Gastrocnemius medialis (tissue), 4 donors: ENCODE data around the gene NOP56. TPM values are rescaled to one million over a fixed set of nuclear protein-coding genes. Genes with fewer than 3 reads are reported as not detected.
"Not testable (repeated sequence)": the region's sequence is repeated elsewhere in the genome, so short reads cannot be mapped to it uniquely, and the experiment has no call there.

Experiments
- ATAC-seq, 2 donors: fragments of 150-250 bp; one replicate each; pipeline ENCODE4 v1.9.1; 2016
- DNase-seq, 2 donors: peaks; one replicate each; pipeline ENCODE4 v3.0.0-alpha.2; 2019
- H3K27ac ChIP-seq, 4 donors: fragments of 200-600 bp; sonication (generic); 1 replicate in 1 of 4; 2 replicates in 3 of 4; pipeline ENCODE4 v1.5.1; 2016 to 2018; ENCODE audit warnings: mild to moderate bottlenecking in 2 of 4, moderate library complexity in 1 of 4
- H3K27me3 ChIP-seq, 3 donors: fragments of 200-600 bp; sonication (generic) in 2 of 3; 1 replicate in 1 of 3; 2 replicates in 2 of 3; pipeline versions ENCODE4 v1.5.1 to v1.6.0; 2016 to 2019; ENCODE audit warnings: mild to moderate bottlenecking in 1 of 3, moderate library complexity in 1 of 3
- H3K36me3 ChIP-seq, 2 donors: fragments of 200-600 bp; sonication (generic) in 1 of 2; one replicate each; pipeline ENCODE4 v1.5.1; 2017 to 2018
- H3K4me1 ChIP-seq, 2 donors: fragments of 200-600 bp; sonication (generic) in 1 of 2; one replicate each; pipeline ENCODE4 v1.5.1; 2016 to 2017; ENCODE audit warnings: mild to moderate bottlenecking in 2 of 2
- H3K4me3 ChIP-seq, 4 donors: fragments of 200-600 bp; sonication (generic) in 3 of 4; 1 replicate in 1 of 4; 2 replicates in 3 of 4; pipeline ENCODE4 v1.5.1; 2016 to 2019; ENCODE audit warnings: mild to moderate bottlenecking in 2 of 4
- H3K9me3 ChIP-seq, 3 donors: fragments of 200-600 bp; sonication (generic) in 2 of 3; 1 replicate in 1 of 3; 2 replicates in 2 of 3; pipeline ENCODE4 v1.5.1; 2016 to 2019
- POLR2A ChIP-seq, 2 donors: fragments of 450-650 bp; IDR thresholded peaks; one replicate each; pipeline ENCODE4 v1.6.1; 2017; ENCODE audit warnings: antibody characterized with exemption in 2 of 2, mild to moderate bottlenecking in 2 of 2, moderate library complexity in 2 of 2
- in situ Hi-C, 4 donors: fragments of 200-750 bp; cut with MboI; loops; one replicate each; pipeline versions ENCODE4 v1.15.0 to v1.8.0; 2017; ENCODE audit warnings: low sequenced_read_pairs in 4 of 4
- intact Hi-C: fragments of 100-400 bp; cut with DNase I; formaldehyde crosslinking; loops from one replicate; pipeline ENCODE4 v1.15.1; 2023; ENCODE audit warnings: low total_unique reads
- total RNA-seq, 4 donors: library from RNA; depleted of rRNA; stranded (reverse); fragments of >200 nt; gene quantifications; one replicate each; pipeline versions ENCODE4 v1.1.0 to v1.2.3, GENCODE V29; 2016
- TF ChIP-seq, protein P1 (sequence below), 5 experiments: fragments of 450-650 bp in 3 of 5; fragments of 200-600 bp in 2 of 5; sonication (generic) in 2 of 5; IDR thresholded peaks in 4 of 5; conservative IDR thresholded peaks in 1 of 5; 1 replicate in 4 of 5; 2 replicates in 1 of 5; pipeline ENCODE4 v1.5.1; 2016 to 2019; ENCODE audit warnings: antibody characterized with exemption in 5 of 5, mild to moderate bottlenecking in 3 of 5, moderate library complexity in 3 of 5

Gene NOP56
- total RNA-seq, 4 donors from 2014 or later, result 40.7 to 71.0 (median 54.9) TPM

DNA sequence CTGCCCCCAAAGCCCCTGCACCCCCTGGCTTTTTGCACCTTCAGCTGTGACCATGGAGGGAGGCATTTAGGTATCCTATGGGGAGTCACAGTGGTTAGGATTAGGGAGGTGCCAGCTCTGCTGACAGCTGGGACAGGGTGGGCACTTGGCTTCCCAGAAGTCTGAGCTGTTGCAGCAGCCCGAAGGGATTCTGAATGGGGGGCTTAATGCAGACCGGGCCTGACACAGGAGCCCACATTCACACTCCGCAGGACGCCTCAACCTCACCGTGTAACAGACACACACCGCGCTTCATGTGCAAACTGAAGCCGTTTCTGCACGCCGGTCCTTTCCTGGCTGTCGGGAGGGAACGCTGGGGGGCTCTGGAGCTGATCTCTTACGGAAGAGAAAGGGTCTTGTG, 42.1 kb downstream of the NOP56 start:
- ATAC-seq, result no peak
- intact Hi-C loops, result no loop called here
- H3K27ac ChIP-seq, result no peak overlapping the region
- no peak overlapping the region for H3K4me3 ChIP-seq
- TF ChIP-seq, protein P1, sequence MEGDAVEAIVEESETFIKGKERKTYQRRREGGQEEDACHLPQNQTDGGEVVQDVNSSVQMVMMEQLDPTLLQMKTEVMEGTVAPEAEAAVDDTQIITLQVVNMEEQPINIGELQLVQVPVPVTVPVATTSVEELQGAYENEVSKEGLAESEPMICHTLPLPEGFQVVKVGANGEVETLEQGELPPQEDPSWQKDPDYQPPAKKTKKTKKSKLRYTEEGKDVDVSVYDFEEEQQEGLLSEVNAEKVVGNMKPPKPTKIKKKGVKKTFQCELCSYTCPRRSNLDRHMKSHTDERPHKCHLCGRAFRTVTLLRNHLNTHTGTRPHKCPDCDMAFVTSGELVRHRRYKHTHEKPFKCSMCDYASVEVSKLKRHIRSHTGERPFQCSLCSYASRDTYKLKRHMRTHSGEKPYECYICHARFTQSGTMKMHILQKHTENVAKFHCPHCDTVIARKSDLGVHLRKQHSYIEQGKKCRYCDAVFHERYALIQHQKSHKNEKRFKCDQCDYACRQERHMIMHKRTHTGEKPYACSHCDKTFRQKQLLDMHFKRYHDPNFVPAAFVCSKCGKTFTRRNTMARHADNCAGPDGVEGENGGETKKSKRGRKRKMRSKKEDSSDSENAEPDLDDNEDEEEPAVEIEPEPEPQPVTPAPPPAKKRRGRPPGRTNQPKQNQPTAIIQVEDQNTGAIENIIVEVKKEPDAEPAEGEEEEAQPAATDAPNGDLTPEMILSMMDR (IDR thresholded peaks at IDR 0.05 in 4 of 5, conservative IDR thresholded peaks at IDR 0.05 in 1 of 5), result no peak
- no peak for TF ChIP-seq POLR2A (IDR thresholded peaks at IDR 0.05)
- H3K27me3 ChIP-seq, result peaks cover 21 to 35% (median 29%) of the 10 kb centered on the region in 3 donors
- DNase-seq, result no peak
- in situ Hi-C loops, result no loop called here
- H3K9me3 ChIP-seq, result no peaks in the 10 kb centered on the region
- H3K36me3 ChIP-seq, result no peaks in the 10 kb centered on the region
- H3K4me1 ChIP-seq, result no peaks in the 10 kb centered on the region

GRCh38 chr20:2695206-2695983, 43.0 kb downstream of the NOP56 start:
- in situ Hi-C loops (no loop called here), intact Hi-C loops (no loop called here)
- no peaks in the 10 kb centered on the region for H3K36me3 ChIP-seq
- no peak overlapping the region for H3K27ac ChIP-seq
- H3K4me1 ChIP-seq, result no peaks in the 10 kb centered on the region
- no peak for DNase-seq
- H3K9me3 ChIP-seq, result no peaks in the 10 kb centered on the region
- no peak overlapping the region for H3K4me3 ChIP-seq
- H3K27me3 ChIP-seq, result peaks cover 21 to 35% (median 29%) of the 10 kb centered on the region in 3 donors
- TF ChIP-seq POLR2A (IDR thresholded peaks at IDR 0.05), result no peak
- TF ChIP-seq, protein P1 (IDR thresholded peaks at IDR 0.05 in 4 of 5, conservative IDR thresholded peaks at IDR 0.05 in 1 of 5), result no peak
- no peak for ATAC-seq

DNA sequence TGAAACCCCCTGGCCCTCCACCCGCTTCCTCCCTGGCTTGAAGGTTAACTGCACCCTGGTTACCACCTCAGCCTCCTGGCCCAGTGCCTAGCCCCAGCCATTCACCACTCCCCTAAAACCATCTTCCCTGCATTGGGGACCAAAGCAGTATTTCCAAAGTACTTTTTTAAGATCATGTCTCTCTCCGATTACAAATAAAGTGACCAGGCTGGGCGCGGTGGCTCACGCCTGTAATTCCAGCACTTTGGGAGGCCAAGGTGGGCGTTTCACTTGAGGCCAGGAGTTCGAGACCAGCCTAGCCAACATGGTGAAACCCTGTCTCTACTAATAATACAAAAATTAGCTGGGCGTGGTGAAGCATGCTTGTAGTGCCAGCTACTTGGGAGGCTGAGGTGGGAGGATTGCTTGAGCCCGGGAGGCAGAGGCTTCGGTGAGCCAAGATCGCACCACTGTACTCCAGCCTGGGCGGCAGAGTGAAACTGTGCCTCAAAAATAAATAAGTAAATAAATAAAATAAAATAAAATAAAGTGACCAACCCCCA, 43.6 kb downstream of the NOP56 start:
- H3K9me3 ChIP-seq, intact Hi-C loops, in situ Hi-C loops, H3K36me3 ChIP-seq, H3K27ac ChIP-seq, DNase-seq, H3K4me1 ChIP-seq, H3K4me3 ChIP-seq, ATAC-seq: not testable (repeated sequence)
- H3K27me3 ChIP-seq, result peaks cover 21 to 33% (median 29%) of the 10 kb centered on the region in 3 donors

DNA sequence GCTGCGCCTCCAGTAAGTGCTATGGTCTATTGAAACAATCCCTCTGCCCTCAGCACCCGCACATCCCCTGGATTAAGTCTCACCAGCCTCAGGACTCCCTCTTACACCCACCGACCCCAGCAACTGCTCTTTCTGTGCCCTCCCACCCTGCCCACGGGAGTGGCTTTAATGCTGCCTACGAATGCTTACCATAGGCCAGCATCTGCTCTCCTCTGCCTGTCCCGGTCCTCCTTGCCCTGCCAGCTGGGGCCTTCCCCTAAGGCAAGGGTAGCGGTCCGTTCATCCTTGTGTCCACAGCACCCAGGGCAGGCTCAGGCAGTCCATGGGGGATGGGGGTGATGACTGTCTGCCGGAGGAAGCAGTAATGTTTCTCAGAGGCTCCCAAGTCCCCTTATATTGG, 44.2 kb downstream of the NOP56 start:
- intact Hi-C loops, result no loop called here
- in situ Hi-C loops, result no loop called here
- TF ChIP-seq POLR2A (IDR thresholded peaks at IDR 0.05), result no peak
- TF ChIP-seq, protein P1 (IDR thresholded peaks at IDR 0.05 in 4 of 5, conservative IDR thresholded peaks at IDR 0.05 in 1 of 5), result no peak

GRCh38 chr20:2697768-2698167, 45.3 kb downstream of the NOP56 start:
- TF ChIP-seq, protein P1 (IDR thresholded peaks at IDR 0.05 in 4 of 5, conservative IDR thresholded peaks at IDR 0.05 in 1 of 5), result no peak
- TF ChIP-seq POLR2A (IDR thresholded peaks at IDR 0.05), result no peak
- H3K9me3 ChIP-seq, result no peaks in the 10 kb centered on the region
- DNase-seq (no peak), ATAC-seq (no peak)
- in situ Hi-C loops, result no loop called here
- H3K4me3 ChIP-seq, result no peak overlapping the region
- intact Hi-C loops, result no loop called here
- no peak overlapping the region for H3K27ac ChIP-seq
- H3K4me1 ChIP-seq, result no peaks in the 10 kb centered on the region
- H3K27me3 ChIP-seq, result peaks cover 21 to 30% (median 22%) of the 10 kb centered on the region in 3 donors
- H3K36me3 ChIP-seq, result no peaks in the 10 kb centered on the region

More for the DNA sequence above, 44.2 kb downstream of the NOP56 start:
- Histone ChIP-seq H3K4me3 (no peak overlapping the region), H3K27ac (no peak overlapping the region), H3K9me3 (no peaks in the 10 kb centered on the region), H3K4me1 (no peaks in the 10 kb centered on the region), H3K36me3 (no peaks in the 10 kb centered on the region), H3K27me3 (peaks cover 21 to 30% (median 26%) of the 10 kb centered on the region in 3 donors)
- DNase-seq (no peak), ATAC-seq (no peak)
